HCT116 (cell line): ENCODE measurements around the gene MOGAT3. TPM values are rescaled to one million over a fixed set of nuclear protein-coding genes. Genes with fewer than 3 reads are reported as not detected.

ENCODE experiments used
- ATAC-seq: fragments of 200-7000 bp; cut with Tn5 transposase; 2 replicates; pipeline ENCODE4 v1.9.1; 2020; ENCODE audit warnings: mild to moderate bottlenecking, moderate library complexity
- BruUV-seq: library from RNA; stranded (reverse); fragments of 400-500 nt; replicated peaks from 2 replicates; lab custom pipeline; 2021; lab: Mats Ljungman, UMichigan
- CTCF ChIA-PET: fragments of 300-600 bp; sonication (Branson Sonifier 250); formaldehyde crosslinking; loops from one replicate; lab custom pipeline; 2021; ENCODE audit warnings: antibody characterized with exemption; lab: Charles Lee
- POLR2A ChIA-PET: fragments of 300-600, 350-600 bp; sonication (Branson Sonifier 250); formaldehyde crosslinking; loops from one replicate; lab custom pipeline; 2021; ENCODE audit warnings: antibody characterized with exemption; lab: Charles Lee
- RAD21 ChIA-PET, 2 experiments: fragments of 300-600 bp; sonication (Branson Sonifier 250); formaldehyde crosslinking; loops; one replicate each; lab custom pipeline; 2023; ENCODE audit warnings: low total read pairs in 2 of 2; ENCODE audit not compliant: uncharacterized antibody in 2 of 2, unreplicated experiment in 2 of 2, low non-redundant PET in 1 of 2; lab: Charles Lee
- DNase-seq: peaks from one replicate; pipeline ENCODE4 v3.0.0-alpha.2; 2010; ENCODE audit warnings: low read depth, low spot score
- H2AFZ ChIP-seq: fragments of 200-600 bp; shearing (Covaris generic), sonication (generic); 2 replicates; pipeline ENCODE4 v1.6.1; 2017; ENCODE audit warnings: low read depth, mixed run types, mixed read lengths, antibody characterized with exemption, low read length; ENCODE audit not compliant: poor library complexity, severe bottlenecking
- H3K27ac ChIP-seq: 2 replicates; pipeline ENCODE4 v1.5.1; 2012; ENCODE audit warnings: low read depth, low read length
- H3K27me3 ChIP-seq: fragments of 200-600 bp; sonication (generic); 2 replicates; pipeline ENCODE4 v1.6.1; 2016; ENCODE audit warnings: mixed run types, low read length, mixed read lengths; ENCODE audit not compliant: insufficient read depth
- H3K36me3 ChIP-seq, 2 experiments: fragments of 200-500 bp in 1 of 2; fragments of 200-600 bp in 1 of 2; sonication (Bioruptor generic) in 1 of 2; sonication (generic) in 1 of 2; 2 replicates each; pipeline versions ENCODE4 v1.5.1 to v1.6.1; 2014 to 2016; ENCODE audit warnings: low read length in 2 of 2, inconsistent platforms in 1 of 2, mixed read lengths in 1 of 2, mixed run types in 1 of 2; ENCODE audit not compliant: insufficient read depth in 2 of 2, control insufficient read depth in 1 of 2
- H3K4me1 ChIP-seq, 2 experiments: fragments of 200-600 bp in 1 of 2; sonication (generic) in 1 of 2; 2 replicates each; pipeline versions ENCODE4 v1.5.1 to v1.6.1; 2012 to 2017; ENCODE audit warnings: low read length in 2 of 2, inconsistent platforms in 1 of 2, mild to moderate bottlenecking in 1 of 2, mixed read lengths in 1 of 2, mixed run types in 1 of 2, moderate library complexity in 1 of 2; ENCODE audit not compliant: insufficient read depth in 2 of 2, control insufficient read depth in 1 of 2
- H3K4me2 ChIP-seq: fragments of 200-600 bp; sonication (generic); 2 replicates; pipeline ENCODE4 v1.6.1; 2017; ENCODE audit warnings: mixed run types, low read length, mixed read lengths
- H3K4me3 ChIP-seq, 2 experiments: fragments of 200-600 bp in 1 of 2; sonication (generic) in 1 of 2; replicated peaks in 1 of 2; 2 replicates each; pipeline ENCODE4 v1.5.1; 2011 to 2016; ENCODE audit warnings: low read length in 2 of 2, control low read depth in 1 of 2, low read depth in 1 of 2, mild to moderate bottlenecking in 1 of 2, mixed read lengths in 1 of 2, mixed run types in 1 of 2
- H3K79me2 ChIP-seq: fragments of 200-600 bp; sonication (generic); 2 replicates; pipeline ENCODE4 v1.6.1; 2017; ENCODE audit warnings: mild to moderate bottlenecking, mixed run types, low read length, moderate library complexity, mixed read lengths; ENCODE audit not compliant: insufficient read depth
- H3K9ac ChIP-seq: fragments of 200-600 bp; sonication (generic); 2 replicates; pipeline ENCODE4 v1.6.1; 2016; ENCODE audit warnings: low read length, mixed read lengths
- H3K9me2 ChIP-seq: fragments of 200-600 bp; sonication (generic), shearing (Covaris generic); 2 replicates; pipeline ENCODE4 v1.6.1; 2017; ENCODE audit warnings: mixed run types, mild to moderate bottlenecking, moderate library complexity; ENCODE audit not compliant: insufficient read depth
- H3K9me3 ChIP-seq, 2 experiments: fragments of 200-500 bp in 1 of 2; fragments of 200-600 bp in 1 of 2; sonication (Bioruptor generic) in 1 of 2; sonication (generic) in 1 of 2; 2 replicates each; pipeline ENCODE4 v1.6.1; 2014 to 2017; ENCODE audit warnings: low read length in 2 of 2, mixed read lengths in 2 of 2, inconsistent platforms in 1 of 2, low read depth in 1 of 2, mild to moderate bottlenecking in 1 of 2, mixed run types in 1 of 2, moderate library complexity in 1 of 2; ENCODE audit not compliant: control insufficient read depth in 1 of 2, insufficient read depth in 1 of 2
- H4K20me1 ChIP-seq: fragments of 200-600 bp; sonication (generic), shearing (Covaris generic); 2 replicates; pipeline ENCODE4 v1.6.1; 2017; ENCODE audit warnings: mixed run types, mild to moderate bottlenecking, moderate library complexity; ENCODE audit not compliant: insufficient read depth
- ATF3 ChIP-seq: IDR thresholded peaks from 2 replicates; pipeline ENCODE4 v1.6.1; 2012
- CBX3 ChIP-seq: IDR thresholded peaks from 2 replicates; pipeline ENCODE4 v1.6.1; 2012; ENCODE audit warnings: low read depth
- CEBPB ChIP-seq: IDR thresholded peaks from 2 replicates; pipeline ENCODE4 v1.6.1; 2012; ENCODE audit warnings: low read depth
- CTCF ChIP-seq, 3 experiments: fragments of 200-600 bp in 1 of 3; sonication (generic) in 1 of 3; IDR thresholded peaks in 2 of 3; conservative IDR thresholded peaks in 1 of 3; 2 replicates each; pipeline ENCODE4 v1.5.1; 2012 to 2017; ENCODE audit warnings: low read depth in 2 of 3, low read length in 2 of 3, antibody characterized with exemption in 1 of 3, borderline replicate concordance in 1 of 3, control low read depth in 1 of 3, mild to moderate bottlenecking in 1 of 3, mixed read lengths in 1 of 3, mixed run types in 1 of 3, moderate library complexity in 1 of 3; ENCODE audit not compliant: insufficient read depth in 1 of 3
- EGR1 ChIP-seq: IDR thresholded peaks from 2 replicates; pipeline ENCODE4 v1.6.1; 2012; ENCODE audit warnings: low read depth
- EZH2 ChIP-seq: fragments of 200-600 bp; sonication (generic); IDR thresholded peaks from 2 replicates; pipeline ENCODE4 v1.6.1; 2017; ENCODE audit warnings: antibody characterized with exemption, mixed run types
- EZH2phosphoT487 ChIP-seq: fragments of 200-600 bp; IDR thresholded peaks from 2 replicates; pipeline ENCODE4 v1.6.1; 2018; ENCODE audit warnings: antibody characterized with exemption, borderline replicate concordance
- FOSL1 ChIP-seq: IDR thresholded peaks from 2 replicates; pipeline ENCODE4 v1.6.1; 2012; ENCODE audit warnings: low read depth
- JUND ChIP-seq: IDR thresholded peaks from 2 replicates; pipeline ENCODE4 v1.6.1; 2012
- MAX ChIP-seq: IDR thresholded peaks from 2 replicates; pipeline ENCODE4 v1.6.1; 2012
- POLR2A ChIP-seq: IDR thresholded peaks from 2 replicates; pipeline ENCODE4 v1.7.0; 2011; ENCODE audit warnings: borderline replicate concordance; ENCODE audit not compliant: insufficient read depth, insufficient read length; ENCODE audit errors: extremely low read depth
- RAD21 ChIP-seq: IDR thresholded peaks from 2 replicates; pipeline ENCODE4 v1.6.1; 2012; ENCODE audit warnings: low read depth, mild to moderate bottlenecking
- SIN3A ChIP-seq: IDR thresholded peaks from 2 replicates; pipeline ENCODE4 v1.6.1; 2012; ENCODE audit warnings: low read depth
- SP1 ChIP-seq: IDR thresholded peaks from 2 replicates; pipeline ENCODE4 v1.6.1; 2012; ENCODE audit warnings: low read depth
- ZFX ChIP-seq: fragments of 450-650 bp; IDR thresholded peaks from 2 replicates; pipeline ENCODE4 v1.6.1; 2017
- ZNF274 ChIP-seq: fragments of 200-500 bp; sonication (Bioruptor generic); IDR thresholded peaks from 2 replicates; pipeline ENCODE4 v1.6.1; 2014; ENCODE audit warnings: mild to moderate bottlenecking, low read depth, low read length, inconsistent platforms
- intact Hi-C: fragments of 100-400 bp; cut with micrococcal nuclease; formaldehyde crosslinking; loops from 2 replicates; pipeline ENCODE4 v1.10.0; 2022
- total RNA-seq: library from RNA; stranded (reverse); gene quantifications from one replicate; pipeline ENCODE4 v1.2.1, GENCODE V29; 2021; ENCODE audit not compliant: unreplicated experiment
- TF ChIP-seq, protein P1 (sequence below): IDR thresholded peaks from 2 replicates; pipeline ENCODE4 v1.6.1; 2011; ENCODE audit warnings: mild to moderate bottlenecking, low read length, moderate library complexity; ENCODE audit not compliant: insufficient replicate concordance; ENCODE audit errors: extremely low read depth

MOGAT3 gene
- total RNA-seq, 1 experiment from 2014 or later, result not detected

DNA sequence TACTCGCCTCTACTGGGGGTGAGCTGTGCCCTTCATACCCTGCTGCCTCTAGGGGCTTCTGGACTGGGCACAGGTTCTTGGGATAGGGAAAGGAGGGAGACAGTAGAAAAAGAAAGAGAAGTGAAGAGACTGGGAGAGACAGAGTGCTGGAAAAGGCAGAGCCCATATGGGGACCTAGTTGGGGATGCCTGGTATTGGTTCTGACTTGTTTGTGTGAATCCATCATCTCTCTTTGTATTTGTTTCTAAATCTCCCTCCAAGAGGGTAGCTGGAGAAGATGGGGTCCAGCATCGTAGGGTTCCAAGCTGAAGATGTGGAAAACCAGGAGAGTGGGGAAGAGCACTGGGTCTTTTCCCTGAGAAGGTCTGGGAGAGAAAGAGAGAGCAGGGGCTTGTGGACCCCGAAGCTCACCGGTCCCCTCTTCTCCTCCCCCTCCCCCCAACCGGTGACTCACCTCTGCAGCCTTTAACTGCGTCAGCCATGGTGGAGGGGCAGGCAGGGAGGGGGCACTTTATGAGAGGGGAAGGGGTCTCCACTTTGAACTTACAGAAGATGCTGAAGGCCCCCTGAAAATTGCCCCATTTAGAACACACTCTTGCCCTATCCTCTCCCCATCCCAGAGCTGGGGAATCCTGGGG is 32.3 kb downstream of the MOGAT3 start:
- TF ChIP-seq CTCF (IDR thresholded peaks at IDR 0.05 in 2 of 3, conservative IDR thresholded peaks at IDR 0.05 in 1 of 3; ENCODE audit: borderline replicate concordance in 1 of 3, insufficient read depth in 1 of 3, low read depth in 2 of 3, low read length in 2 of 3) (no peak), SIN3A (no peak), EGR1 (no peak), SP1 (no peak), ATF3 (no peak), POLR2A (no peak), ZNF274 (no peak), JUND (no peak), CEBPB (no peak), MAX (no peak), RAD21 (no peak), CBX3 (no peak), FOSL1 (no peak), EZH2 (no peak), EZH2phosphoT487 (no peak), ZFX (no peak)
- TF ChIP-seq, protein P1, sequence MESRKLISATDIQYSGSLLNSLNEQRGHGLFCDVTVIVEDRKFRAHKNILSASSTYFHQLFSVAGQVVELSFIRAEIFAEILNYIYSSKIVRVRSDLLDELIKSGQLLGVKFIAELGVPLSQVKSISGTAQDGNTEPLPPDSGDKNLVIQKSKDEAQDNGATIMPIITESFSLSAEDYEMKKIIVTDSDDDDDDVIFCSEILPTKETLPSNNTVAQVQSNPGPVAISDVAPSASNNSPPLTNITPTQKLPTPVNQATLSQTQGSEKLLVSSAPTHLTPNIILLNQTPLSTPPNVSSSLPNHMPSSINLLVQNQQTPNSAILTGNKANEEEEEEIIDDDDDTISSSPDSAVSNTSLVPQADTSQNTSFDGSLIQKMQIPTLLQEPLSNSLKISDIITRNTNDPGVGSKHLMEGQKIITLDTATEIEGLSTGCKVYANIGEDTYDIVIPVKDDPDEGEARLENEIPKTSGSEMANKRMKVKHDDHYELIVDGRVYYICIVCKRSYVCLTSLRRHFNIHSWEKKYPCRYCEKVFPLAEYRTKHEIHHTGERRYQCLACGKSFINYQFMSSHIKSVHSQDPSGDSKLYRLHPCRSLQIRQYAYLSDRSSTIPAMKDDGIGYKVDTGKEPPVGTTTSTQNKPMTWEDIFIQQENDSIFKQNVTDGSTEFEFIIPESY, result no peak
- ChIA-PET POLR2A (no interaction called here), CTCF (interaction anchor here (0.9 to 1.4 kb wide), 4 partner anchors 24 to 114 kb away, joined by 3 to 5 read pairs (median 4); partner anchors contain the start of gene FIS1), RAD21 (interaction anchor here in 1 of 2 experiments (1.2 kb wide), 1 partner anchor 25 kb away, joined by 3 read pairs; no protein-coding TSS in a partner anchor)
- no TSS peak for BruUV-seq
- Histone ChIP-seq H3K27me3 (no peaks in the 10 kb centered on the region), H3K36me3 (no peaks in the 10 kb centered on the region), H2AFZ (no peak overlapping the region), H3K79me2 (0 out of 2 replicates have a peak, but pooled peaks cover 7% of the 10 kb centered on the region), H4K20me1 (no peaks in the 10 kb centered on the region), H3K4me1 (peaks cover 45 to 88% of the 10 kb centered on the region in 2 experiments), H3K4me3 (peak overlapping the region in 1 of 2 experiments; percentile 55; a peak in 3 of 4 replicates), H3K9me2 (no peaks in the 10 kb centered on the region), H3K9me3 (no peaks in the 10 kb centered on the region), H3K4me2 (peak overlapping the region; percentile 80), H3K27ac (no peak overlapping the region), H3K9ac (peak overlapping the region; percentile 54; the same call in 1 of the 2 replicates)
- ATAC-seq, result no peak
- intact Hi-C loops, result loop anchor here (1.0 kb wide), 1 partner anchor 24 kb away; no protein-coding TSS in a partner anchor
- DNase-seq, result no peak
